NCI-H2029 (cell line): ENCODE results near the gene RPL9.
"Not testable (repeated sequence)": the region's sequence is repeated elsewhere in the genome, so short reads cannot be mapped to it uniquely, and the experiment has no call there.

ENCODE experiments used
- DNase-seq: peaks from one replicate; lab custom pipeline; 2025; lab: John Stamatoyannopoulos, UW

RPL9 gene

DNA sequence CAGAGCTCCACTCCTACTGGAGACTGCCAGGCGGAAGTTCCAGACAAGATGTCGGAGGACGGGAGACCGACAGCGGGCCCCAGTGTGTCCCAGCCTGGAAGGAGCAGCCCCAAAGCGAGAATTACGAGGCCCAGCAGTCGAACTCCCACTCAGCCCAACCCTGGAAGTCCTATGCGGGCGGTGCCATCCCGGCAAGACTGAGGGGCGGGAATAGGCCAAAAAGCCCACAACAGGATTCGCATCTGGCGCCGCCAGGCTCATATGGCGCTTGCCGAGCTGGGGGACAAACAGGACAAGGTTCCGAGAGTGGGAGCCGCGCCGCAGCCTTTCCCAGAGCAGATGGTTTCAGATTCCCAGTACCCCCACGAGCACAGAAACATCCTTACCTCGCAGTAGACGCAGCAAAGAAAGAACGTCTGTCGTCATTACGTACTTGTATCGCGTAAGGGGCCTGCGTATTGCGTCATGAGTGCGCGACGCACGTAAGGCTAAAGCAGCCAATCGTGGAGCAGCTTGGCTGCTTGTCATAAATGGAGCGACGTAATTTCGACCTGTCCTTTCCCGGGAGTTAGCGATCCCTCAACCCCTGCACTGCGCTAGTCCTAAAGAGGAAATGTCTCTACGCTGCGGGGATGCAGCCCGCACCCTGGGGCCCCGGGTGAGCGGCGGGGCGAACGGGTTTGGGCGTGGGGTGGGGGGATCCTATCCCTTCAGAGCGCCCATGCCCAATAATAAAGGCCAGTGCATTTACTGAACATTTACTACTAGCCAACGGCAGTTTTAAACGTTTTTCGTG lies at the start of gene RPL9, which contains the start of gene LIAS:
TSS of gene RPL9 (minus strand) at position 418 of the 796 bp plus-strand sequence. CDS start 483 bp downstream, outside the sequence.
TSS of gene LIAS (plus strand) at position 552 of the 796 bp plus-strand sequence. CDS start at position 614, 62 bp downstream.
- peak; percentile 98 for DNase-seq

DNA sequence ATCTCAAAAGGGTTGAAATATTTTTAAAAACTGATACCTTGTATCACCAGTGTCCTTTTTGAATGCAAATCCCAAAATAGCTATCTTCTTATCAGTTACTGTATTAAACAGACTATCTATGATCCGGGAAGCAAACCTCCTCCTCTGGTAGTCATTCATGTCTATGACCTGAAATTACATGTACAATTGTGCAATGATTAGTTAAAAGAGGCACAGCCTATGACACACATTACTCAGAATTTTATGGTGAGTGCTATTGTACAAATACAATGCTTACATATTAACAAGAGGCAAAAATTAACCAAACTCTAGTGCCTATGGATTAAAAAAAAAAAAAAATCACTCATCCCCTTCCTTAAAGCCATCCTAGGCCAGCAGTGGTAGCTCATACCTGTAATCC lies 46.9 kb upstream of the RPL9 start:
- DNase-seq, result no peak

DNA sequence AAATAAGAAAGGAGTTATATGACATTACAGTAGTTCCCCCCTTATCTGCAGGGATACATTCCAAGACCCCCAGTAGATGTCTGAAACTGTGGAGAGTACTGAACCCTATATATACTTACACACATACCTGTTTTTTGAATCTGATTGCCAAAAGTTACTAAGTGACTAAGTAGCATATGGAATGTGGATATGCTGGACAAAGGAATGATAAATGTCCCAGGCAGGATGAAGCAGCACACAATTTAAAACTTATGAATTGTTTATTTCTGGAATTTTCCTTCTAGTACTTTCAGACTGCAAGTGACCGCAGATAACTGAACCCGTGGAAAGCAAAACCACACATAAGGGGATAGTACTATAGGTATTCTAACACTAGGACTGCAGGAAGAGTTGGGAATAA lies 45.8 kb upstream of the RPL9 start:
- no peak for DNase-seq

DNA sequence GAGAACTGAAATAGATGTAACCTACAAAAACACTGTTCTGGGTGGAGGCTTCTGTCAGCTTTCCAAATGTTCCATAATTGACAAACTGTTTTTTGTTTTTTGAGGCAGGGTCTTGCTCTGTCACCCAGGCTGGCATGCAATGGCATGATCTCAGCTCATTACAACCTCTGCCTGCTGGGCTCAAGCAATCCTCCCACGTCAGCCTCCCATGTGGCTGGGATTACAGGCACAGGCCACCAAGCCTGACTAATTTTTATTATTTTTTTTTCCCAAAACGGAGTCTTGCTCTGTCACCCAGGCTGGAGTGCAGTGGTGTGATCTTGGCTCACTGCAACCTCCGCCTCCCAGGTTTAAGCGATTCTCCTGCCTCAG lies 43.9 kb upstream of the RPL9 start:
- not testable (repeated sequence) for DNase-seq

DNA sequence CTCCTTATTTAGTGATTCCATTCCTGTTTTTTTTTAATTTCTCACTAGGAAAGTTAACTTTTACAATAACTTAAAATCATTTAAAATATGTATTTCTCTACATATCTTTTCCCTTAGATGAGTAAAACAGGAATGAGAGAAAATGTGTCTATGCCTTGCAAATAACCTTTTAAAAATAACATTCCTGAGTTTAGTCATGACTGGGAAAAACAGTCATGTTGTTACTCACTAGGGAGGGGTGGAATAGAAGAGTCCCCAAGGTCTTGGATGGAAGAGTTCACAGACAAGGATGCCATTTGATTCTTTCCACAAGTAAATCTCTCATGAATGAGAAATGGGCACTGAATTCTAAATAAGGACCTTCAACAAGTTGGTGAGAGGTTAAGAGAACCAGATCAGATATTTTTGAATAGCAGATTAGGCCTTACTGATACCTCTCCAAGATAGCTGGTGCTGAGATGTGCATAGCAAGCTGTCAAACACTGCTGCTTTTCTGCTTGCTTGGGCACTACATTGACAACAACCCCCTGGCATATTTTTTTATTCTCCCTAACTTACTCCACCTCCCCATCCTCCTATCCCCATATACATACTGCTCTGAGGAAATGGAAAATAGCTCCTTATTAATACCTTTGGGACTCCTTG lies 43.4 kb upstream of the RPL9 start:
- no peak for DNase-seq

DNA sequence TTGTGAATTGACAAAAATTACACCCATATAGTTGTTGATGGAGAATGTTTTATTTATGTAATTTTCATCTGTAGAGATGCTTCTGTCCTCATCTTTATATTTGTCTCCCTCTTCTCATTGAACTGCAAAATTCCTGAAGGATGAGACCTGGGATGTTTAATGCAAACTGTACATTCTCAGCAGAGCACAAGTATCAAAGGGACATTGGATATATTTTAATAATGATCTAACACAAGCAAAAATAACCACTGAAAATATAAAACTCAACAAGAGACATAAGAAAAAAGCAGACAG lies 40.0 kb upstream of the RPL9 start:
- no peak for DNase-seq

DNA sequence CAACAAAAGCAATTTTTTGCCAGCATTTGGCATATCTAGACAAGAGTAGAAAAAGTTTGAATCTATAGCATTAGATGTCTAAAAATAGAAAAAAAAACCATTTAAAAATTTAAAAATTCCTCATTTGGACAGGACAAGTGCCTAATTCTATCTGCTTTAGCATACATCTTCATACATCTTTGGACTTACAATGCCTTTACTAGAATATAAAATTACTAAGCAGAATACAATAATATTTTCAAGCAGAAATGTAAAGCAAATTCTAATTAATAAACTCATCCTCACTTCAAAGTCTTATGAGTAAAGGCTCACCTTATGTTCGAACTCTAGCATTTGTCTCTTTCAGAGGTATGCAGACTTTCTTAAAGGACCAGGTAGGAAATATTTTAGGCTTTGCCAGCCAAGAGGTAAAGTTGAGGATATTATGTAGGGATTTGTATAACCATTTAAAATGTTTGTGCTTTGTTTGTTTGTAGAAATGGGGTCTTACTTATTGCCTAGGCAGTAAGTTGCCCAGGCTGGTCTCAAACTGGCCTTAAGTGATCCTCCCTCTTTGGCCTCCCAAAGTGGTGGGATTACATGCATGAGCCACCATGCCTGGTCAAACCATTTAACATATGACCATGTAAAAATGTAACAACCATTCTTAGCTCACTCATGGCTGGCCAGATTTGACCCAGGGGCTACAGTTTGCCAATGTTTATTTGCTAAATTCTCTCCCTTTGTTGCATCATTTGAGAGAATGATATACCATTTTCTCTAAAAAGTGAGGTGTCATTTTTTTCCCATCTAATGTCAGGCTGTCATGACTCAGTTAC lies 39.4 kb upstream of the RPL9 start:
- DNase-seq, result no peak

DNA sequence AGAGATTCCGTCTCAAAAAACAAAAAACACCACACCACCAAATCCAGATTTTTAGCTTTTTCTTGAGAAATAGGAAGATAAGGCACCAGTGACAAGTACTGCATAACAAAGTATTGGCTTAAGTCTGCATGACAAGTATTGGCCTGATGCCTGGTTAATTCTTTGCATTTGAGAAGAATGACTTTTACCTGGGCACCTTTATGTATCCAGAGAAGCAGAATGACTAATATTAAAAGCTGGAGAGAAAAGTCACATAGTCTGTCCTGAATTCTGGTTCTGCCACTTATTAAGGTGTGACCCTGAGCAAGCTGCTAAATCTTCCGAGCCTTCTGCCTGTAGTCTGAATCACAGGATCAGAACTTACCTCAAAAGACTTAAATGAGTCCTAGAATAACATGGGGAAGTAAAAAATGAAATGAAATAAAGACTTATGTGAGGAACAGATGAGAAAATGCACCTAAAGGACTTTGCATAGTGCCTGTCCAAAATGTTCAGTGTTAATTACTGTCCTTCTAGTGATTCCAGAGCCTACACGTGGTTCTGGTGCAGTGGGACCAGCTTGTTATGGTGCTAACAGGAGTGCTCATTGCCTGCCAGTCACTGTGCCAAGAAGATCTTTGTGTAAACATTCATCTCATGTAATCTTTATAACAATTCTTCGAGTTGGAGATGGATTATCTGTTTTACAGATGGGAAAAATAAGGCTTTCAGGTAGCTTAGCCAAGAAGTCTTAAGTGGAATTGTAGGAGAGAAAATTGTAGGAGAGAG lies 36.9 kb upstream of the RPL9 start:
- DNase-seq, result no peak

DNA sequence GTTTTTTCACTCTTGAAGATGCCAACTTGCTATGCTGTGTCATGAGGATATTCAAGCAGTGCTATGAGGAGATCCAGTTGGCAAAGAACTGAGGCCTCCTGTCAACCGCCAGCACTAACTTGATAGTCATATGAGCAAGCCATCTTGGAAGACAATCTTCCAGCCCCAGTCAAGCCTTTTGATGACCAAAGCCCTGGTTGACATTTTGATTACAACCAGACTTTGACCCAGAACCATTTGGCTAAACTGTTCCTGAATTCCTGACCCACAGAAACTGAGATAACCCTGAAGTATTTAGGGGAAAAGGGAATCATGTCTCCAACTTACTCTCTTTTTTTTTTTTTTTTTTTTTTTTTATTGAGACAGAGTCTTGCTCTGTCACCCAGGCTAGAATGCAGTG lies 35.6 kb upstream of the RPL9 start:
- no peak for DNase-seq

DNA sequence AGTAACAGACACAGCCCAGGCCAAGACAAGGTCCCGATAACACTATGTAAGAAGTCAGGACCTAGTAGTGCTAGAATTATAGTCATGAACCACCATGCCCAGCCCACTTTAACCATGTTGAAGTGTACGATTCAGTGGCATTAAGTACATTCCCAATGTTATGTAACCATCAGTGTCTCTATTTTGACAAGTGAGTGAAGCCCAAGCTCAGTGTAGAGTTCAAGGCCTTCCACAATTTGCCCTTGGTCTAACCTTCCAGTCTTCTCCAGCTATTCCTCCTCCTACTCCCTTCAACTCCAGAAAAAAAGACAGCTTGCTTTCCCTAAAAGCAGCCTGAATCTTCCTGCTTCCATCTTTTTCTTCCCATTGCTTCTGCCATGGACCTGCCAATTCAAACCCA lies 31.6 kb upstream of the RPL9 start:
- DNase-seq, result no peak

DNA sequence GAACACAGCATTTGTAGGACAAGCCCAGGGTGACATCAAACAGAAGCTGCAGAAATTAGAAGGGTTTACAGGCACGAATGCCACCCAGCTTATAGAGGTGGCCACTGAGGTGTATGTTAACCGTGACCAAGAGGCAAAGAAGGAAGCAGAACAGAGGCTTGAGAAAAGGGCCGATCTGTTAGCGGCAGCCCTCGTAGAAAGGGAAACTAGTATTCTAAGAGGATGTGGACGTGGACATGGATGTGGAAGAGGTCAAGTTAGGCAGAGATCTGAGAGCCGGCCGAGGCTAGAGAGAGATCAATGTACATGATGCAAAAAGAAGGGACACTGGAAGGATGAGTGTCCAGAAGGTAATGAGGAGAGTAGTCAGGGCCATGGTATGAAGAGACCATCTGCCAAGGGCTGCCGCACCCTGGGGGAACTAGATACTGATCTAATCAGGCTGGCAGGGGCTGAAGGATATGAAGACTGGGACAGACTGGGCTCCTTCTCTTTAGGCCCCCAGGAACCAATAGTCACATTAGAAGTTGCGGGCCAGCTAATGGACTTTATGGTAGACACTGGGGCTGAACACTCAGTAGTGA lies 27.6 kb upstream of the RPL9 start:
- DNase-seq, result no peak

DNA sequence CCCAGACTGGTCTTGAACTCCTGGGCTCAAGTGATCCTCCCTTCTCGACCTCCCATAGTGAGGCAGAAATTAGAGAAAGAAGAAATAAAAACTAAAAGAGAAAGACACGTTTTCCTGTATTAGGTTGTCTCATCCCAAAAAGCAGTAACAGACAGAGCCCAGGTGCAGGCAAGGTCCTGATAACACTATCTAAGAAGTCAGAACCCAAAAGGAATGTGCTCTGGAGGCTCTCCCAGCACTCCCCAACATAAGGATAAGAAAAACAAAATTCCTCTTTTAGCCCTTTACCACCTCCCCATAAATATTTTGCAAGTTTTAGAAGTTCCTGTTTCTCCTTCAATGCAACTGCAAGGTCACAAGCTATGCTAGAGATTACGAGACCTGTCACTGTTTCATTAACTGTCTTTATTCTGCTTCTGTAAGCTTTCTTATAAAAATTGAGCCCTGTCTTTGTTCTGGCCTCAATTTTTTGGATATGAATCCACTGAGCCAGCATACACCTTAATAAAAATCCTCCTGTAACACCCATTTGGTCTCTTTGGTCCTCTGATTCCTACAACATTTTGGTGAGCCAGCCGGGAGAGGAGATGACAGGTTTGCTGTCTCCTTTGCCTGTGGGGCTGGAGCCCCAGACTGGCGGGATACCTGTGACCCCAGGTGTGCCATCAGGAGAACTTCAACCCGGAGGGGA lies 26.0 kb upstream of the RPL9 start:
- DNase-seq, result no peak

DNA sequence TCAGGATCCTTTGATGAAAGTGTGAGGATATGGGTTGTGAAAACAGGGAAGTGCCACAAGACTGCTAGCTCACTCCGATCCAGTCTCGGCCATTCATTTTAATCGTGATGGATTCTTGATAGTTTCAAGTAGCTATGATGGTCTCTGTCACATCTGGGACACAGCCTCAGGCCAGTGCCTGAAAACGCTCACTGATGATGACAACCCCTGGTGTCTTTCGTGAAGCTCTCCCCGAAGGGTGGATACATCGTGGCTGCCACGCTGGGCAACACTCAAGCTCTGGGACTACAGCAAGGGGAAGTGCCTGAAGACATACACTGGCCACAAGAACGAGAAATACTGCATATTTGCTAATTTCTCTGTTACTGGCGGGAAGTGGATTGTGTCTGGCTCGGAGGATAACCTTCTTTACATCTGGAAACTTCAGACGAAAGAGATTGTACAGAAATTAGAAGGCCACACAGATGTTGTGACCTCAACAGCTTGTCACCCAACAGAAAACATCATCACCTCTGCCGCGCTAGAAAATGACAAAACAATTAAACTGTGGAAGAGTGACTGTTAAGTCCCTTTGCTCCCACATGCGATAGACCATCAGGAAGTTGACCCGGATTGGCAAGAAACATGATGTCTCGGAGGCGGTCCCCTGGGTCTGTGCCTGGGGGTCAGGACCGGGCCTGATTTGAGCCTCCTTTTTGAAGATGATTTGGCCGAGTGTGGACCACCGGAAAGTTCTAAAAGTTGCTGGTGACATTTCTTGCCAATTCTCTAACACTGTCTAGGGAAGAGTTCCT lies 22.4 kb upstream of the RPL9 start:
- DNase-seq, result no peak

DNA sequence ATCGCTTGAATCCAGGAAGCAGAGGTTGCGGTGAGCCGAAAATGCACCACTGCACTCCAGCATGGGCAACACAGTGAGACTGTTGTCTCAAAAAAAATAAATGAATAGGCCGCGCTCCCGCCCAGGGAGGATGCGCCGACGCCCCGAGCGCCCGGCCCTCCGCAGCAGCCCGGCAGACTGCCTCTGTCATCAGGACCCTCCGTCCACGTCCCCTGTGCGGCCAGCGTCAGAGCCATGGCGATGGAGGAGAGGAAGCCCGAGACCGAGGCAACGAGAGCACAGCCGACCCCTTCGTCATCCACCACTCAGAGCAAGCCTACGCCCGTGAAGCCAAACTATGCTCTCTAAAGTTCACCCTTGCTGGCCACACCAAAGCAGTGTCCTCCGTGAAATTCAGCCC lies 21.5 kb upstream of the RPL9 start:
- DNase-seq, result no peak

DNA sequence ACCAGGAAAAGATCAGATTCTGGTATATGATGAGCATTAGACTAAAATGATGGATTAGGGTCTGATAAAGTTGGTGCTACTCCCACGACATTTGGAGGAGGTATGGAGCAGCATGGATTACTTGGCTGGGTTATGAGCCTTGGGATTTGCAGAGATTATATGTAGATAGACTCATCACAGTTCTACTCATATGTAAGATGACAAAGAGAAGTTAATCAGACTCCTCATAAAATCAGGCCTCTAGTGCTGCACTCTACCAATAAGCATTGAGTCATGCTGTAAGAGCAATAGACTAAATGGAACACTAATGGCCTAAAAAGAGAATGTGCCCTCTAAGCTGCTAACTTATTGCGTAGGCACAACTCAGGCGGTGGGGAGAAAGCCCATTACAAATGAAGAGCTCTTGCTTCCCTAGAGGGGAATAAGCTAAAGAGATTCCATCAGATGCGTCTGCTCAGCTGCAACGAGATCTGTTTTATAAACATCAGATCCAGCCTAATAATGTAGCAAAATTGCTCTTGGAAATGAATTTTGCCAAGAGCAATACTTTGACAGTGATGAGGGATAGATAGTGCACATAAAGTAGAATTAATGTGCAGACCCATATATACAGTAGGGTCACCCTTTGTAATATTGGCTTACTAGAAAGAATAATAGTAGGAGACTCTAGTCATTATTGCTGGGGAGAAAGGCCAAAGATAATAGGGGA lies 17.6 kb upstream of the RPL9 start:
- no peak for DNase-seq

DNA sequence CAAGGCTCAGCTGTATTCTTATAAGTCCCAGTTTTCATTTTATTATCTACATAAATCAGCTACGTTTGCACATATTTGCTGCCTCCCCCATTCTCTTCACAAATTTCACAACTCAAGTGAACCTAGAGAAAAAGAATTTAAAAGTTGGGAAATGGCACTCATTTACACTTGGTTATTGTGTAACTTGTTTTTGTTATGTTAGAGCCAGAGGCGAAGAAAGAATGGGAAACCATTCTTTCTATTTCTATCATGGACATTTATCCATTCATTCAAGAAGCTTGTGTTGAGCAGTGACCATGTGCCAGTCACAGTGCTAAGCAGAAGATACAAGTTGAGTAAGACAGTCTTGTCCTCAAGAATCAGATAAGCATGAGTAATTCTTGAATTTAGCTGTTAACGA lies 13.7 kb upstream of the RPL9 start:
- DNase-seq, result no peak

DNA sequence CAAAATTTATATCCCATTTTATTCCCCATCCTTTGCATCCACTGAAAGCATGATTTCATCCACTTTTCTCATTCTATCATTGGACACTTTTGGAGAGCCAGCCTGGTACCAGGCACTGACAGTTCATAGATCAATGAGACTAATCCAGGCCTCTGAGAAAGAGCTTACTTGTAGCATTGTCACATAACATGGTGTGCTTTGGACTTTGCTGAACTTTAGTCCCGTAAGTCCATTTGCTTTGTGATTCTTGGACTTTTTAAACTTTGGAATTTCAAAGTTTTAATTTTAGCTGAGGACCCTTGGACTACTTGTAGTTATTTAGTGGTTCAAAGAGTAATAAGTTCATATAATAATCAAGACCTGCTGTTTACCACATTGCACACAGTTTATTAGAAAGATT lies 11.7 kb upstream of the RPL9 start:
- DNase-seq, result no peak

DNA sequence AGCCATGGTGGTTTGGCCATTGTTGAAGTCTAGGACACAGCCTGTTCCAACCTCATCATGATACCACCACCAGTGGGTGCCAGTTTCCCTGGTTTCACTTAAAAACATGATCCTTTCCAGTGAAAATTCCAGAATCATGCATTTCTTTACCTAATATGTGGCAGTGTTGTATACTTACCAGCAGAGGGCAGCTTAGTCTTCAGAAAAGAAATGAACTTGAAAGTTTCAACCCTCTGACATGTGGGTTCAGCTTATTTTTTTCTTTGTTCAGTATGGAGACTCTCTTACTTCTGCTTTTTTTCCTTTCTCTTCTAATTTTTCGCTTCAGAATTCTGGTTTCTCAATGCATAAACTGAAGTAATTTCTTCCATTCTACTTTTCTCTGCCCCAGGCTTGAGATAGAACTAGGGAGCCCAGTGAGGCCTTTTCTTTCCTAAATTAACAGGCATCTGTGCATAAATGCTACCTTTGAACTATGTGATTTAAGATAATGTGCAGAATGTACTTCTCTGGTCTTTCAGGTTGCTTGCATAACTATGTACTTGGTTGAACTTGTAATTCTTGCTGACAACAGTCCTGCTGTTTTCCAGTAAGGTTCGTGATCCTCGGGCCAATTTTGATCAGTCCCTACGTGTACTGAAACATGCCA lies 10.8 kb upstream of the RPL9 start:
- DNase-seq, result peak; percentile 18

DNA sequence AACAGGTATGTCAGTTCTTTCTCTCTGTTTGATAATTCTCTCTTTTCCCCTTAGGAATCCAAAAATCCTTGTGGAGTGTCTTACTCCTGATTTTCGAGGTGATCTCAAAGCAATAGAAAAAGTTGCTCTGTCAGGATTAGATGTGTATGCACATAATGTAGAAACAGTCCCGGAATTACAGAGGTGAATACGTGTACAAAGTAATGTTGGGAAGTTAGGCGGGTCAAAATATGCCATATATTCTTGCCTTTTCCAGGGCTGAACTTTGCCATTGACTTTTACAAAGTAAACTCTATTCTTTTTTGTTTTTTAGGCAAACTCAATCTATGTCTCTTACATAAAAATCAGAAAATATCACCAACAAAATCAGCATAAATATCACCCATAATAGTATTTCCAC lies 8.7 kb upstream of the RPL9 start:
- DNase-seq, result no peak
